CD14-positive monocyte (primary cell): ENCODE measurements around the gene BRINP3. TPM values are rescaled to one million over a fixed set of nuclear protein-coding genes. Genes with fewer than 3 reads are reported as not detected.

ENCODE experiments used
- DNase-seq, 3 donors: peaks; one replicate each; pipeline ENCODE4 v3.0.0-alpha.2; 2011 to 2022
- H2AFZ ChIP-seq: 2 replicates; pipeline ENCODE4 v1.6.0; 2012; ENCODE audit warnings: mild to moderate bottlenecking, low read depth, low read length, inconsistent platforms; ENCODE audit not compliant: insufficient read depth, poor library complexity, severe bottlenecking
- H3K27ac ChIP-seq, 2 donors: 1 replicate in 1 of 2; 2 replicates in 1 of 2; pipeline ENCODE4 v1.5.1; 2012 to 2013; ENCODE audit warnings: low read length in 2 of 2, control low read depth in 1 of 2, inconsistent platforms in 1 of 2, low read depth in 1 of 2, mild to moderate bottlenecking in 1 of 2
- H3K27me3 ChIP-seq, 2 donors: one replicate each; pipeline versions ENCODE4 v1.6.0 to v1.6.1; 2011 to 2013; ENCODE audit warnings: low read length in 2 of 2; ENCODE audit not compliant: control insufficient read depth in 2 of 2, insufficient read depth in 2 of 2
- H3K36me3 ChIP-seq, 2 donors: replicated peaks in 1 of 2; 1 replicate in 1 of 2; 2 replicates in 1 of 2; pipeline versions ENCODE4 v1.5.1 to v1.6.1; 2012 to 2013; ENCODE audit warnings: low read length in 2 of 2, control low read depth in 1 of 2, inconsistent platforms in 1 of 2, mild to moderate bottlenecking in 1 of 2; ENCODE audit not compliant: insufficient read depth in 2 of 2, control insufficient read depth in 1 of 2
- H3K4me1 ChIP-seq, 2 donors: 1 replicate in 1 of 2; 2 replicates in 1 of 2; pipeline versions ENCODE4 v1.5.1 to v1.6.1; 2012 to 2013; ENCODE audit warnings: low read length in 2 of 2, control low read depth in 1 of 2, inconsistent platforms in 1 of 2, mild to moderate bottlenecking in 1 of 2, moderate library complexity in 1 of 2; ENCODE audit not compliant: insufficient read depth in 2 of 2, control insufficient read depth in 1 of 2
- H3K4me2 ChIP-seq: replicated peaks from 2 replicates; pipeline ENCODE3; 2012; ENCODE audit warnings: low read length, moderate library complexity, mild to moderate bottlenecking; ENCODE audit not compliant: poor library complexity, severe bottlenecking; ENCODE audit errors: extremely low read depth
- H3K4me3 ChIP-seq, 3 experiments: fragments of 200-600 bp in 1 of 3; sonication (generic) in 1 of 3; replicated peaks in 1 of 3; 1 replicate in 2 of 3; 2 replicates in 1 of 3; pipeline ENCODE4 v1.5.1; 2011 to 2013; ENCODE audit warnings: low read length in 3 of 3, mild to moderate bottlenecking in 3 of 3, control low read depth in 2 of 3, low read depth in 2 of 3, inconsistent platforms in 1 of 3, moderate library complexity in 1 of 3
- H3K79me2 ChIP-seq: 2 replicates; pipeline ENCODE4 v1.6.0; 2012; ENCODE audit warnings: mild to moderate bottlenecking, control low read depth, inconsistent platforms, low read length, moderate library complexity; ENCODE audit not compliant: insufficient read depth
- H3K9ac ChIP-seq: 2 replicates; pipeline ENCODE4 v1.6.0; 2017; ENCODE audit warnings: low read length, mild to moderate bottlenecking; ENCODE audit not compliant: insufficient read depth, poor library complexity, severe bottlenecking
- H3K9me3 ChIP-seq, 2 donors: replicated peaks in 1 of 2; 1 replicate in 1 of 2; 2 replicates in 1 of 2; pipeline versions ENCODE4 v1.5.1 to v1.6.1; 2012 to 2013; ENCODE audit warnings: low read length in 2 of 2, control low read depth in 1 of 2; ENCODE audit not compliant: control insufficient read depth in 1 of 2, insufficient read depth in 1 of 2
- H4K20me1 ChIP-seq: 2 replicates; pipeline ENCODE4 v1.6.0; 2012; ENCODE audit warnings: mild to moderate bottlenecking, low read length, control low read depth, moderate library complexity; ENCODE audit not compliant: insufficient read depth
- H3K27ac Mint-ChIP-seq, 7 donors: one replicate each; pipeline ENCODE4 v1.8.0; 2020; ENCODE audit warnings: mild to moderate bottlenecking in 7 of 7, mixed read lengths in 7 of 7, moderate library complexity in 6 of 7, inconsistent platforms in 2 of 7
- H3K27me3 Mint-ChIP-seq, 3 donors: one replicate each; pipeline ENCODE4 v1.8.0; 2021 to 2022; ENCODE audit warnings: low read depth in 3 of 3, mild to moderate bottlenecking in 3 of 3, mixed read lengths in 3 of 3, moderate library complexity in 3 of 3, inconsistent platforms in 1 of 3
- H3K36me3 Mint-ChIP-seq, 2 donors: one replicate each; pipeline ENCODE4 v1.8.0; 2020; ENCODE audit warnings: mixed read lengths in 2 of 2, inconsistent platforms in 1 of 2, mild to moderate bottlenecking in 1 of 2
- H3K4me1 Mint-ChIP-seq: one replicate; pipeline ENCODE4 v1.8.0; 2020; ENCODE audit warnings: mild to moderate bottlenecking, mixed read lengths
- H3K4me3 Mint-ChIP-seq, 2 donors: one replicate each; pipeline ENCODE4 v1.8.0; 2020; ENCODE audit warnings: mild to moderate bottlenecking in 2 of 2, mixed read lengths in 2 of 2, moderate library complexity in 1 of 2
- H3K9me3 Mint-ChIP-seq, 7 donors: one replicate each; pipeline ENCODE4 v1.8.0; 2020 to 2022; ENCODE audit warnings: mixed read lengths in 7 of 7, mild to moderate bottlenecking in 6 of 7, moderate library complexity in 6 of 7, inconsistent platforms in 2 of 7
- CTCF ChIP-seq: fragments of 200-600 bp; IDR thresholded peaks from one replicate; pipeline ENCODE4 v1.8.0; 2022; ENCODE audit warnings: antibody characterized with exemption, mild to moderate bottlenecking
- WGBS: methylation state at CpG from one replicate; pipeline ENCODE4 v1.1.5; 2013; ENCODE audit warnings: missing lambda C conversion rate; ENCODE audit not compliant: insufficient coverage; 5-methylcytosine and 5-hydroxymethylcytosine counted together
- intact Hi-C, 2 donors: fragments of 100-400 bp; cut with micrococcal nuclease; formaldehyde crosslinking; loops; one replicate each; pipeline versions ENCODE4 v1.15.0 to v1.15.1; 2023
- polyA plus RNA-seq, 3 donors: library from polyadenylated mRNA; depleted of rRNA in 1 of 3; unstranded in 2 of 3; stranded (reverse) in 1 of 3; fragments of 300-500 nt in 2 of 3; fragments of >200 nt in 1 of 3; fragmentation: Illumina TruSeq in 2 of 3; gene quantifications; 1 replicate in 2 of 3; 2 replicates in 1 of 3; pipeline ENCODE4 v1.2.3, GENCODE V29; 2012 to 2021

Gene BRINP3
- polyA plus RNA-seq, 3 donors: not detected

GRCh38 chr1:190175320-190175719 lies 302.3 kb downstream of the BRINP3 start:
- H3K36me3 ChIP-seq: no peaks in the 10 kb centered on the region
- no peaks in the 10 kb centered on the region for H3K27me3 Mint-ChIP-seq
- no peaks in the 10 kb centered on the region for H3K27me3 ChIP-seq
- intact Hi-C loops: no loop called here
- H3K4me2 ChIP-seq: no peak overlapping the region
- H2AFZ ChIP-seq: no peak overlapping the region
- TF ChIP-seq CTCF: no peak
- H3K27ac Mint-ChIP-seq: no peak overlapping the region
- no CpG with 5 or more reads among the region's 3 CpGs for WGBS
- H3K9me3 Mint-ChIP-seq: peaks cover 0 to 2% (median 0%) of the 10 kb centered on the region in 7 donors
- H3K4me3 ChIP-seq: no peak overlapping the region
- H3K4me1 ChIP-seq: no peaks in the 10 kb centered on the region
- no peak overlapping the region for H3K4me3 Mint-ChIP-seq
- no peak overlapping the region for H3K9ac ChIP-seq
- H4K20me1 ChIP-seq: no peaks in the 10 kb centered on the region
- no peaks in the 10 kb centered on the region for H3K9me3 ChIP-seq
- no peaks in the 10 kb centered on the region for H3K4me1 Mint-ChIP-seq
- no peaks in the 10 kb centered on the region for H3K79me2 ChIP-seq
- H3K27ac ChIP-seq: no peak overlapping the region
- H3K36me3 Mint-ChIP-seq: no peaks in the 10 kb centered on the region
- no peak for DNase-seq

DNA sequence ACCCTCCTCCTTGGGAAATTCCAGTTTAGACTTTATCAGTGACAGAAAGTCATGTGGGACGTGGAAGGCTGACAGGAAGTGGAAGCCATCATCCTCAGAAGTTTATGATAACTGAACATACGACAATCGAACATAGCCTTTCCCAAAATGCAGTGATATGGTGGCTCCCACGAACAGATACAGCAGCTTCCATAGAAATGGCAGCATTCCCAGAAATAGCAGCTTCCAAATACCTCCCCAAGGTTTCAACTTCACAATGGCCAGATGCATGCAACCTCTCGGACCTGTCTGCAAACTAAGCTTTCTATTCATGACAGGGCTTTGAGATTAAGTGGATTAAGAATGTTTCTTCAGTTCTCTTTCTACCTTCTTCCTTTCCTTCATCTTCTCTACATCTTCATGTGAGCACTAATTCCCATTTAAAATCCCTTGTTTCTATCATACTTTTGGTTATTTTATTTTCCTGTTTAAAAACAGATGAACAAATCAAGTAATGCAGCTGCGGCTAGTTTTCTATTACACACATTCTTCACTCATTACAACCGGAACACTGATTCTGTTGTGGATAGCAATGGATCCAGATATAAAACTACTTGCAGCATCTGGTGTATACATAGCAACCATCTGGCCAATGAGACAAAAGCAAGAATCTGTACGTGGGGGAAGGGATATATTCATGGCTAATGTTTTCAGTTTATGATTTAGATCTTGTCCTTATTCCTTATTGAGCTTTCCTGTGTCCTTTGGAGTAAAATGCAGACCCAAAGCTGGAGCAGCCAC lies 304.8 kb downstream of the BRINP3 start:
- TF ChIP-seq CTCF: no peak

More for the DNA sequence above, 304.8 kb downstream of the BRINP3 start:
- no peaks in the 10 kb centered on the region for H3K27me3 Mint-ChIP-seq
- Histone ChIP-seq H3K27me3 (no peaks in the 10 kb centered on the region), H3K9ac (no peak overlapping the region), H3K79me2 (no peaks in the 10 kb centered on the region), H3K9me3 (no peaks in the 10 kb centered on the region), H3K4me2 (no peak overlapping the region), H3K27ac (no peak overlapping the region), H4K20me1 (no peaks in the 10 kb centered on the region), H3K4me1 (no peaks in the 10 kb centered on the region), H3K4me3 (no peak overlapping the region), H3K36me3 (no peaks in the 10 kb centered on the region), H2AFZ (no peak overlapping the region)
- intact Hi-C loops: no loop called here
- no peaks in the 10 kb centered on the region for H3K4me1 Mint-ChIP-seq
- H3K4me3 Mint-ChIP-seq: no peak overlapping the region
- H3K36me3 Mint-ChIP-seq: no peaks in the 10 kb centered on the region
- H3K9me3 Mint-ChIP-seq: peaks cover 0 to 2% (median 0%) of the 10 kb centered on the region in 7 donors
- DNase-seq: no peak
- peak overlapping the region in 1 of 7 donors; percentile 7 for H3K27ac Mint-ChIP-seq
- WGBS: 77% methylated on average over 4 of the region's 8 CpGs
